Measurements from ENCODE around the gene RBM33. TPM values are rescaled to one million over a fixed set of nuclear protein-coding genes. Genes with fewer than 3 reads are reported as not detected.

RBM33 gene
- total RNA-seq, 1 donor from 2014 or later: 117 TPM

GRCh38 chr7:155766386-155766785, 121.9 kb downstream of the RBM33 start:
- CTCF ChIA-PET: interaction anchor here (0.8 to 4.0 kb wide), 5 partner anchors 10 to 839 kb away, joined by 3 to 109 read pairs (median 6); no protein-coding TSS in a partner anchor
- Mint-ChIP-seq H3K4me1 (peaks cover 33% of the 10 kb centered on the region), H3K27me3 (no peaks in the 10 kb centered on the region), H3K9me3 (no peaks in the 10 kb centered on the region), H3K36me3 (ENCODE audit: low read depth) (peaks cover 80% of the 10 kb centered on the region), H3K4me3 (no peak overlapping the region), H3K27ac (no peak overlapping the region)
- POLR2A ChIA-PET: no interaction called here
- ATAC-seq (ENCODE audit: low read depth) (no peak), DNase-seq (no peak)
- intact Hi-C loops (cut with micrococcal nuclease): loop anchor here (10.0 kb wide), 1 partner anchor 472 kb away; the partner anchor contains the start of gene INSIG1
- TF ChIP-seq CTCF (IDR thresholded peaks at IDR 0.05): no peak

- intact Hi-C loops (cut with micrococcal nuclease): loop anchor here (10.0 kb wide), 1 partner anchor 472 kb away; the partner anchor contains the start of gene INSIG1
- DNase-seq: no peak
- TF ChIP-seq CTCF (IDR thresholded peaks at IDR 0.05): no peak
- Mint-ChIP-seq H3K9me3 (no peaks in the 10 kb centered on the region), H3K27ac (no peak overlapping the region), H3K27me3 (no peaks in the 10 kb centered on the region), H3K4me3 (no peak overlapping the region), H3K36me3 (ENCODE audit: low read depth) (peaks cover 81% of the 10 kb centered on the region), H3K4me1 (peaks cover 26% of the 10 kb centered on the region)
- CTCF ChIA-PET: interaction anchor here (0.6 to 4.0 kb wide), 11 partner anchors 10 to 1452 kb away, joined by 3 to 109 read pairs (median 4); no protein-coding TSS in a partner anchor
- POLR2A ChIA-PET: no interaction called here
- no peak for ATAC-seq (ENCODE audit: low read depth)
Measured at GRCh38 chr7:155766966-155767916, 122.8 kb downstream of the RBM33 start.

GRCh38 chr7:155769701-155770100, 125.2 kb downstream of the RBM33 start:
- intact Hi-C loops (cut with micrococcal nuclease): loop anchor here (10.0 kb wide), 1 partner anchor 475 kb away; the partner anchor contains the start of gene INSIG1
- ATAC-seq (ENCODE audit: low read depth): no peak
- ChIA-PET CTCF (interaction anchor here (1.2 kb wide), 1 partner anchor 171 kb away, joined by 8 read pairs; no protein-coding TSS in a partner anchor), POLR2A (interaction anchor here (0.6 kb wide), 1 partner anchor 21 kb away, joined by 4 read pairs; no protein-coding TSS in a partner anchor)
- Mint-ChIP-seq H3K36me3 (ENCODE audit: low read depth) (peaks cover 88% of the 10 kb centered on the region), H3K27me3 (no peaks in the 10 kb centered on the region), H3K27ac (no peak overlapping the region), H3K4me1 (peaks cover 3% of the 10 kb centered on the region), H3K9me3 (no peaks in the 10 kb centered on the region), H3K4me3 (no peak overlapping the region)
- TF ChIP-seq CTCF (IDR thresholded peaks at IDR 0.05): no peak
- no peak for DNase-seq

- intact Hi-C loops (cut with micrococcal nuclease): no loop called here
- DNase-seq (no peak), ATAC-seq (ENCODE audit: low read depth) (no peak)
- H3K4me1 Mint-ChIP-seq: no peaks in the 10 kb centered on the region
- no peaks in the 10 kb centered on the region for H3K27me3 Mint-ChIP-seq
- H3K9me3 Mint-ChIP-seq: no peaks in the 10 kb centered on the region
- no peak overlapping the region for H3K27ac Mint-ChIP-seq
- ChIA-PET CTCF (interaction anchor here (0.6 to 1.2 kb wide), 2 partner anchors 171 to 173 kb away, joined by 3 to 8 read pairs; no protein-coding TSS in a partner anchor), POLR2A (interaction anchor here (0.6 kb wide), 2 partner anchors 22 to 84 kb away, joined by 4 read pairs; no protein-coding TSS in a partner anchor)
- peaks cover 91% of the 10 kb centered on the region for H3K36me3 Mint-ChIP-seq (ENCODE audit: low read depth)
- TF ChIP-seq CTCF (IDR thresholded peaks at IDR 0.05): no peak
- no peak overlapping the region for H3K4me3 Mint-ChIP-seq
Measured at GRCh38 chr7:155770241-155770640, 125.8 kb downstream of the RBM33 start.

GRCh38 chr7:155773531-155773930, 129.1 kb downstream of the RBM33 start:
- Mint-ChIP-seq H3K36me3 (ENCODE audit: low read depth) (peaks cover 92% of the 10 kb centered on the region), H3K4me1 (no peaks in the 10 kb centered on the region), H3K4me3 (no peak overlapping the region), H3K9me3 (no peaks in the 10 kb centered on the region), H3K27ac (no peak overlapping the region), H3K27me3 (no peaks in the 10 kb centered on the region)
- intact Hi-C loops (cut with micrococcal nuclease): no loop called here
- no peak for DNase-seq
- ATAC-seq (ENCODE audit: low read depth): no peak
- ChIA-PET POLR2A (no interaction called here), CTCF (interaction anchor here (3.1 kb wide), 1 partner anchor 175 kb away, joined by 12 read pairs; no protein-coding TSS in a partner anchor)
- TF ChIP-seq CTCF (IDR thresholded peaks at IDR 0.05): no peak
